ENCODE measurements around the gene KCNE3. TPM values are rescaled to one million over a fixed set of nuclear protein-coding genes. Genes with fewer than 3 reads are reported as not detected.
"Not testable (repeated sequence)": the region's sequence is repeated elsewhere in the genome, so short reads cannot be mapped to it uniquely, and the experiment has no call there.

KCNE3 gene
- total RNA-seq, 2 donors from 2014 or later, result 0.40 to 1.6 TPM

- peaks cover 13% of the 10 kb centered on the region for H3K4me1 Mint-ChIP-seq
- not testable (repeated sequence) for ATAC-seq; H3K36me3 Mint-ChIP-seq (ENCODE audit: low read depth); H3K9me3 ChIP-seq (ENCODE audit: control insufficient read depth, low read length, poor library complexity, severe bottlenecking); DNase-seq
- peaks cover 18% of the 10 kb centered on the region for H3K27me3 Mint-ChIP-seq
- peak overlapping the region; percentile 88 for H3K27ac Mint-ChIP-seq
- H3K4me3 Mint-ChIP-seq, result peak overlapping the region; percentile 74
These were observed 50.4 kb downstream of the KCNE3 start for GRCh38 chr11:74416974-74417373.

GRCh38 chr11:74412733-74413359, 54.5 kb downstream of the KCNE3 start:
- Mint-ChIP-seq H3K36me3 (ENCODE audit: low read depth) (no peaks in the 10 kb centered on the region), H3K27ac (no peak overlapping the region), H3K4me1 (peaks cover 13% of the 10 kb centered on the region), H3K4me3 (no peak overlapping the region), H3K27me3 (peaks cover 28% of the 10 kb centered on the region)
- ATAC-seq (no peak), DNase-seq (no peak)
- H3K9me3 ChIP-seq (ENCODE audit: control insufficient read depth, low read length, poor library complexity, severe bottlenecking), result no peaks in the 10 kb centered on the region

GRCh38 chr11:74412321-74412720, 55.0 kb downstream of the KCNE3 start:
- DNase-seq, result no peak
- no peak overlapping the region for H3K4me3 Mint-ChIP-seq
- peaks cover 9% of the 10 kb centered on the region for H3K4me1 Mint-ChIP-seq
- no peaks in the 10 kb centered on the region for H3K9me3 ChIP-seq (ENCODE audit: control insufficient read depth, low read length, poor library complexity, severe bottlenecking)
- no peaks in the 10 kb centered on the region for H3K36me3 Mint-ChIP-seq (ENCODE audit: low read depth)
- peaks cover 28% of the 10 kb centered on the region for H3K27me3 Mint-ChIP-seq
- H3K27ac Mint-ChIP-seq, result no peak overlapping the region
- no peak for ATAC-seq

GRCh38 chr11:74409633-74410032, 57.7 kb downstream of the KCNE3 start:
- no peak overlapping the region for H3K27ac Mint-ChIP-seq
- no peaks in the 10 kb centered on the region for H3K36me3 Mint-ChIP-seq (ENCODE audit: low read depth)
- no peaks in the 10 kb centered on the region for H3K9me3 ChIP-seq (ENCODE audit: control insufficient read depth, low read length, poor library complexity, severe bottlenecking)
- DNase-seq (no peak), ATAC-seq (no peak)
- H3K4me1 Mint-ChIP-seq, result peaks cover 2% of the 10 kb centered on the region
- H3K27me3 Mint-ChIP-seq, result peaks cover 28% of the 10 kb centered on the region
- no peak overlapping the region for H3K4me3 Mint-ChIP-seq

Other genes with a start within 250 kb of the KCNE3 start
- not detected for gene P4HA3, start 155.9 kb downstream of the KCNE3 start, total RNA-seq
- gene PGM2L1, start 69.1 kb downstream of the KCNE3 start, total RNA-seq, result 10 to 100 TPM; 10.2 to 10.8 TPM
- gene LIPT2, start 26.2 kb upstream of the KCNE3 start, total RNA-seq, result 1 to 10 TPM; 5.8 to 6.8 TPM
- gene POLD3, start 125.0 kb upstream of the KCNE3 start, total RNA-seq, result 10 to 100 TPM; 10.8 to 11.1 TPM

All from T-helper 17 cell (primary cell).